CD8-positive, alpha-beta memory T cell (primary cell): ENCODE data around the gene HDLBP. TPM values are rescaled to one million over a fixed set of nuclear protein-coding genes. Genes with fewer than 3 reads are reported as not detected.

ENCODE experiments used
- CTCF ChIA-PET: fragments of 350-600 bp; sonication (Branson Sonifier 250); formaldehyde crosslinking; loops from one replicate; lab custom pipeline; 2021; ENCODE audit warnings: antibody characterized with exemption; lab: Charles Lee
- POLR2A ChIA-PET: fragments of 350-600 bp; sonication (Branson Sonifier 250); formaldehyde crosslinking; loops from one replicate; lab custom pipeline; 2021; ENCODE audit warnings: antibody characterized with exemption; lab: Charles Lee
- DNase-seq, 5 donors: peaks; one replicate each; pipeline versions ENCODE4 v3.0.0 to v3.0.0-alpha.2; 2020 to 2022; ENCODE audit warnings: mixed read lengths in 1 of 5
- H3K27ac ChIP-seq: one replicate; pipeline ENCODE4 v1.7.0; 2013; ENCODE audit warnings: low read depth, mild to moderate bottlenecking, low read length, moderate library complexity
- H3K27me3 ChIP-seq: 2 replicates; pipeline ENCODE4 v1.7.0; 2013; ENCODE audit warnings: low read length, mild to moderate bottlenecking; ENCODE audit not compliant: insufficient read depth, poor library complexity, severe bottlenecking
- H3K36me3 ChIP-seq: 2 replicates; pipeline ENCODE4 v1.7.0; 2013; ENCODE audit warnings: mild to moderate bottlenecking, low read length, moderate library complexity; ENCODE audit not compliant: insufficient read depth
- H3K4me1 ChIP-seq: 2 replicates; pipeline ENCODE4 v1.7.0; 2013; ENCODE audit warnings: mild to moderate bottlenecking, low read length, moderate library complexity; ENCODE audit not compliant: insufficient read depth
- H3K4me3 ChIP-seq: 2 replicates; pipeline ENCODE4 v1.7.0; 2013; ENCODE audit warnings: mild to moderate bottlenecking, low read length
- H3K9me3 ChIP-seq: 2 replicates; pipeline ENCODE4 v1.7.0; 2013; ENCODE audit warnings: mild to moderate bottlenecking, low read length
- H3K27ac Mint-ChIP-seq, 8 donors: one replicate each; pipeline ENCODE4 v1.8.0; 2020 to 2021; ENCODE audit warnings: mixed read lengths in 8 of 8, mild to moderate bottlenecking in 6 of 8, inconsistent platforms in 3 of 8, moderate library complexity in 3 of 8
- H3K27me3 Mint-ChIP-seq, 2 donors: one replicate each; pipeline ENCODE4 v1.8.0; 2020 to 2021; ENCODE audit warnings: mixed read lengths in 2 of 2, mild to moderate bottlenecking in 1 of 2, moderate library complexity in 1 of 2
- H3K36me3 Mint-ChIP-seq, 3 donors: one replicate each; pipeline ENCODE4 v1.8.0; 2020 to 2021; ENCODE audit warnings: mixed read lengths in 3 of 3, inconsistent platforms in 1 of 3, mild to moderate bottlenecking in 1 of 3
- H3K4me1 Mint-ChIP-seq, 3 donors: one replicate each; pipeline ENCODE4 v1.8.0; 2020 to 2021; ENCODE audit warnings: mixed read lengths in 3 of 3, inconsistent platforms in 1 of 3, mild to moderate bottlenecking in 1 of 3
- H3K4me3 Mint-ChIP-seq, 7 donors: one replicate each; pipeline ENCODE4 v1.8.0; 2020 to 2021; ENCODE audit warnings: mixed read lengths in 7 of 7, mild to moderate bottlenecking in 6 of 7, moderate library complexity in 4 of 7, inconsistent platforms in 2 of 7
- H3K9me3 Mint-ChIP-seq, 5 donors: one replicate each; pipeline ENCODE4 v1.8.0; 2020 to 2022; ENCODE audit warnings: mixed read lengths in 5 of 5, mild to moderate bottlenecking in 3 of 5, moderate library complexity in 2 of 5, inconsistent platforms in 1 of 5
- polyA plus RNA-seq: library from polyadenylated mRNA; unstranded; fragments of 300-500 nt; fragmentation: Illumina TruSeq; gene quantifications from one replicate; pipeline ENCODE4 v1.2.3, GENCODE V29; 2021
- total RNA-seq, 2 experiments: library from RNA; stranded (reverse); gene quantifications; one replicate each; pipeline ENCODE4 v1.2.3, GENCODE V29; 2021

Gene HDLBP
- total and polyA plus RNA-seq, 3 experiments from 2014 or later: 70.0 to 313 (median 307) TPM

GRCh38 chr2:241240320-241241004 is 75.0 kb downstream of the HDLBP start:
- Histone ChIP-seq H3K36me3 (peaks cover 55% of the 10 kb centered on the region), H3K4me3 (no peak overlapping the region), H3K27me3 (no peaks in the 10 kb centered on the region), H3K9me3 (no peaks in the 10 kb centered on the region), H3K4me1 (no peaks in the 10 kb centered on the region), H3K27ac (no peak overlapping the region)
- Mint-ChIP-seq H3K9me3 (no peaks in the 10 kb centered on the region), H3K27ac (no peak overlapping the region), H3K4me3 (no peak overlapping the region), H3K27me3 (no peaks in the 10 kb centered on the region), H3K4me1 (peaks cover 0 to 2% (median 0%) of the 10 kb centered on the region in 3 donors), H3K36me3 (peaks cover 14 to 93% (median 44%) of the 10 kb centered on the region in 3 donors)
- DNase-seq: peak in 1 of 5 donors; percentile 29
- CTCF ChIA-PET: no interaction called here
- POLR2A ChIA-PET: no interaction called here

GRCh38 chr2:241239552-241240202 is 75.8 kb downstream of the HDLBP start:
- peak in 1 of 5 donors; percentile 37 for DNase-seq
- ChIA-PET CTCF (no interaction called here), POLR2A (no interaction called here)
- Histone ChIP-seq H3K4me1 (no peaks in the 10 kb centered on the region), H3K9me3 (no peaks in the 10 kb centered on the region), H3K27me3 (no peaks in the 10 kb centered on the region), H3K36me3 (peaks cover 62% of the 10 kb centered on the region), H3K27ac (no peak overlapping the region), H3K4me3 (no peak overlapping the region)
- Mint-ChIP-seq H3K36me3 (peaks cover 14 to 97% (median 49%) of the 10 kb centered on the region in 3 donors), H3K4me3 (no peak overlapping the region), H3K9me3 (no peaks in the 10 kb centered on the region), H3K27ac (no peak overlapping the region), H3K27me3 (no peaks in the 10 kb centered on the region), H3K4me1 (peaks cover 0 to 2% (median 0%) of the 10 kb centered on the region in 3 donors)

- no peaks in the 10 kb centered on the region for H3K27me3 Mint-ChIP-seq
- peak overlapping the region in 1 of 8 donors; percentile 1 for H3K27ac Mint-ChIP-seq
- no peak for DNase-seq
- Histone ChIP-seq H3K36me3 (peaks cover 71% of the 10 kb centered on the region), H3K9me3 (no peaks in the 10 kb centered on the region), H3K27ac (no peak overlapping the region), H3K27me3 (no peaks in the 10 kb centered on the region), H3K4me3 (no peak overlapping the region), H3K4me1 (no peaks in the 10 kb centered on the region)
- H3K4me1 Mint-ChIP-seq: peaks cover 0 to 2% (median 0%) of the 10 kb centered on the region in 3 donors
- no peak overlapping the region for H3K4me3 Mint-ChIP-seq
- H3K9me3 Mint-ChIP-seq: no peaks in the 10 kb centered on the region
- peaks cover 16 to 97% (median 46%) of the 10 kb centered on the region in 3 donors for H3K36me3 Mint-ChIP-seq
- ChIA-PET CTCF (no interaction called here), POLR2A (no interaction called here)
Measured at GRCh38 chr2:241238693-241239198, 76.7 kb downstream of the HDLBP start.

GRCh38 chr2:241237949-241238371 is 77.5 kb downstream of the HDLBP start:
- Mint-ChIP-seq H3K27ac (peak overlapping the region in 1 of 8 donors; percentile 12), H3K9me3 (no peaks in the 10 kb centered on the region), H3K4me3 (no peak overlapping the region), H3K27me3 (no peaks in the 10 kb centered on the region), H3K36me3 (peaks cover 18 to 97% (median 47%) of the 10 kb centered on the region in 3 donors), H3K4me1 (peaks cover 0 to 2% (median 0%) of the 10 kb centered on the region in 3 donors)
- Histone ChIP-seq H3K9me3 (no peaks in the 10 kb centered on the region), H3K27me3 (no peaks in the 10 kb centered on the region), H3K4me1 (no peaks in the 10 kb centered on the region), H3K4me3 (no peak overlapping the region), H3K27ac (no peak overlapping the region), H3K36me3 (peaks cover 79% of the 10 kb centered on the region)
- ChIA-PET POLR2A (no interaction called here), CTCF (no interaction called here)
- no peak for DNase-seq

GRCh38 chr2:241237047-241237446 is 78.4 kb downstream of the HDLBP start:
- H3K9me3 Mint-ChIP-seq: no peaks in the 10 kb centered on the region
- no peak overlapping the region for H3K27ac ChIP-seq
- H3K4me1 Mint-ChIP-seq: peaks cover 0 to 2% (median 0%) of the 10 kb centered on the region in 3 donors
- peaks cover 77% of the 10 kb centered on the region for H3K36me3 ChIP-seq
- no peaks in the 10 kb centered on the region for H3K9me3 ChIP-seq
- no peak overlapping the region for H3K27ac Mint-ChIP-seq
- peaks cover 18 to 96% (median 46%) of the 10 kb centered on the region in 3 donors for H3K36me3 Mint-ChIP-seq
- ChIA-PET CTCF (no interaction called here), POLR2A (no interaction called here)
- no peak overlapping the region for H3K4me3 Mint-ChIP-seq
- no peak overlapping the region for H3K4me3 ChIP-seq
- no peak for DNase-seq
- H3K4me1 ChIP-seq: no peaks in the 10 kb centered on the region
- no peaks in the 10 kb centered on the region for H3K27me3 ChIP-seq
- no peaks in the 10 kb centered on the region for H3K27me3 Mint-ChIP-seq

GRCh38 chr2:241235859-241236593 is 79.4 kb downstream of the HDLBP start:
- no peaks in the 10 kb centered on the region for H3K9me3 ChIP-seq
- H3K9me3 Mint-ChIP-seq: no peaks in the 10 kb centered on the region
- peak in 1 of 5 donors; percentile 38 for DNase-seq
- peaks cover 82% of the 10 kb centered on the region for H3K36me3 ChIP-seq
- no peaks in the 10 kb centered on the region for H3K27me3 ChIP-seq
- H3K27ac ChIP-seq: no peak overlapping the region
- POLR2A ChIA-PET: no interaction called here
- H3K27ac Mint-ChIP-seq: peak overlapping the region in 1 of 8 donors; percentile 60
- H3K4me3 ChIP-seq: no peak overlapping the region
- no peak overlapping the region for H3K4me3 Mint-ChIP-seq
- peaks cover 24 to 98% (median 49%) of the 10 kb centered on the region in 3 donors for H3K36me3 Mint-ChIP-seq
- no peaks in the 10 kb centered on the region for H3K27me3 Mint-ChIP-seq
- H3K4me1 ChIP-seq: no peaks in the 10 kb centered on the region
- CTCF ChIA-PET: no interaction called here
- peaks cover 0 to 2% (median 0%) of the 10 kb centered on the region in 3 donors for H3K4me1 Mint-ChIP-seq

- Mint-ChIP-seq H3K4me3 (no peak overlapping the region), H3K4me1 (no peaks in the 10 kb centered on the region), H3K9me3 (no peaks in the 10 kb centered on the region), H3K27me3 (no peaks in the 10 kb centered on the region), H3K27ac (peak overlapping the region in 1 of 8 donors; percentile 1), H3K36me3 (peaks cover 24 to 97% (median 46%) of the 10 kb centered on the region in 3 donors)
- no peaks in the 10 kb centered on the region for H3K27me3 ChIP-seq
- no peaks in the 10 kb centered on the region for H3K4me1 ChIP-seq
- POLR2A ChIA-PET: no interaction called here
- CTCF ChIA-PET: no interaction called here
- no peaks in the 10 kb centered on the region for H3K9me3 ChIP-seq
- no peak overlapping the region for H3K27ac ChIP-seq
- H3K36me3 ChIP-seq: peaks cover 85% of the 10 kb centered on the region
- peak in 1 of 5 donors; percentile 36 for DNase-seq
- no peak overlapping the region for H3K4me3 ChIP-seq
Measured at GRCh38 chr2:241234962-241235740, 80.3 kb downstream of the HDLBP start.
